ENCODE results near the gene PORCN. TPM values are rescaled to one million over a fixed set of nuclear protein-coding genes. Genes with fewer than 3 reads are reported as not detected.

PORCN gene
- 10 to 100 TPM; 23.9 to 24.1 TPM for total RNA-seq

DNA sequence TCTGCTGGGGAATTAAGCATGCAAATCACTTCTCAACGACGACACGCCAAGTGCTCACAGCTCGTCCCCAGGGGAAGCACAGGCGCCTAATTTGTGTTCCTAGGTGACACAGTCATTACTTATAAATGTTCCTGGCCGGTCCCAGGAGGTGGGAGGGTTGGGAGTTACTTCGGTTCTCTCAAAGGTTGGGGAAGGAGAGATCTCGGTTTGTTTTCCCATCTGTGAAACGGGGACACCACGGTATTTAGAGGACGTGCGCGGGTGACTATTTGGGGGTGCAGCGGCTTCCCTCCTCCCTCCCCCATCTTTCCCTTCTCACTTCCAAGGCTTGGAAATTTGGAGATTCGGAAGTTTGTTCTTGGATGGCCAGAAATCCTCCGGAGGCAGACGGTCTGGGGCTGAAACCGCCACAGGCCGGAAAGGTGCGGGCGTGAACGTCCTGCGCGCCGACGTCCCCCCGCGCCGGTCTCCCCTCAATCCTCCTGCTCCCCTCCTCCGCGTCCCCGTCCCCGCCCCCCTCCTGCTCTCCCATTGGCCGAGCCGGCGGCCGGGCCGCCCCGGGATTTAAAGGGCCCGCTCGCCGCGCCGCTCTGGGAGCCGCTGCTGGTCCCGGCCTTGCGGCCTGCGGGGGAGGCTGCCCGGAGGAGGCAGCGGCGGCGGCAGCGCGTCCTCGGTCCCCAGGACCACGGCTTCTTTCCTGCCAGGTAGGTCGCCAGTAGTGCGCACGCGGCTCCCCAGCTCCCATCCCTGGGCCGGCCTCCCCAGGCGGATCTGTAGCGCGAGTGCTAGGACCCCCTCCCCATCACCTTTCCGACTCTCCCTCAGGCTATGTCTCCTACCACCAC is at the start of gene PORCN:
TSS of gene PORCN (plus strand) at position 593 of the 845 bp plus-strand sequence. CDS start 829 bp downstream, outside the sequence.
- peak within 1 kb of the TSS; percentile 93 for H3K4me3 Mint-ChIP-seq
- DNase-seq (peak; percentile 81), ATAC-seq (ENCODE audit: low read depth) (peak; percentile 92)
- POLR2A ChIA-PET: interaction anchor here (0.8 to 1.7 kb wide), 6 partner anchors 10 to 39 kb away, joined by 4 to 5 read pairs (median 4); partner anchors contain the start of gene TBC1D25
- H3K27ac Mint-ChIP-seq: peak within 1 kb of the TSS; percentile 87
- no peaks in the 10 kb centered on the region for H3K27me3 Mint-ChIP-seq
- peaks cover 7% of the 10 kb centered on the region for H3K36me3 Mint-ChIP-seq
- H3K9me3 Mint-ChIP-seq: no peaks in the 10 kb centered on the region
- H3K4me1 Mint-ChIP-seq: peaks cover 28% of the 10 kb centered on the region

DNA sequence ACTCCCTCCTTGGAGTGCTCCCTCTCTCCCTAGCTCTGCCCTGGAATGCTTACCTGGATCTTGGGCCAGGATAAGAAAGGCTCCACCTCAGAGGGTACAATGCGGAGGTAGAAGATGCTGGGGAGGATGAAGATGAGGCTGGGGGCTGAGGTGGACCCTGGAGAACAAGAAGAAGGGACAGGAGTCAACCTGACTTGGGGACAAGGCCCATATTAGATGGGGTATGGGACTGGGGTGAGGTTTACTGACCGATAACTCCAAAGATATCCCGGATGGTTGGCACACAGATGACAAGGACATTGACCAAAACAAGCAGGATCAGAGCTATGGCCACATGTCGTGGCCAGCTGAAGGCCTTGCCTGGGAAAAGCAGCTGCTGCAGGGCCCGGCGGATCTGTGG is 49.3 kb upstream of the PORCN start:
- POLR2A ChIA-PET: no interaction called here
- DNase-seq (no peak), ATAC-seq (ENCODE audit: low read depth) (no peak)
- H3K27ac Mint-ChIP-seq: peak overlapping the region; percentile 58
- H3K27me3 Mint-ChIP-seq: no peaks in the 10 kb centered on the region
- H3K4me3 Mint-ChIP-seq: no peak overlapping the region
- H3K9me3 Mint-ChIP-seq: no peaks in the 10 kb centered on the region
- H3K36me3 Mint-ChIP-seq: peaks cover 24% of the 10 kb centered on the region
- peaks cover 14% of the 10 kb centered on the region for H3K4me1 Mint-ChIP-seq

DNA sequence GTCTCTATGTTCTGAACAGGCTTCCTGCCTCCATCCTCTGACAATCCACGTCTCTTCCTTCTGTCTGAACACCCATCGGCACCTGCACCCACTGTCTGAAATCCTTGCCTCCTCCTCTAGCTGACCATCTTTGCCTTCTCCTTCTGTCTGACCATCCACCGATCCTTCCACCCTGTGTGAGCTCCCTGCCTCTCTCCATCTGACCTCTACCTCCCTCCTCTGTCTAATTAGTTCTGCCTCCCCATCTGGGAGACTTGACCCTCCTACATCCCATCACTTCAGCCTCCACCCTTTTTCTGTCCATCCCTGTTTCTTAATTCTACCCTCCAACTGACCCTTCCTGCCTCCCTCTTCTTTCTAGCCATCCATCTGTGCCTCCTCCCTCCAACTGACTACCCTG is 48.8 kb upstream of the PORCN start:
- Mint-ChIP-seq H3K36me3 (peaks cover 28% of the 10 kb centered on the region), H3K4me3 (no peak overlapping the region), H3K27ac (no peak overlapping the region), H3K9me3 (no peaks in the 10 kb centered on the region), H3K27me3 (no peaks in the 10 kb centered on the region), H3K4me1 (peaks cover 15% of the 10 kb centered on the region)
- ATAC-seq (ENCODE audit: low read depth): no peak
- no peak for DNase-seq
- POLR2A ChIA-PET: no interaction called here

DNA sequence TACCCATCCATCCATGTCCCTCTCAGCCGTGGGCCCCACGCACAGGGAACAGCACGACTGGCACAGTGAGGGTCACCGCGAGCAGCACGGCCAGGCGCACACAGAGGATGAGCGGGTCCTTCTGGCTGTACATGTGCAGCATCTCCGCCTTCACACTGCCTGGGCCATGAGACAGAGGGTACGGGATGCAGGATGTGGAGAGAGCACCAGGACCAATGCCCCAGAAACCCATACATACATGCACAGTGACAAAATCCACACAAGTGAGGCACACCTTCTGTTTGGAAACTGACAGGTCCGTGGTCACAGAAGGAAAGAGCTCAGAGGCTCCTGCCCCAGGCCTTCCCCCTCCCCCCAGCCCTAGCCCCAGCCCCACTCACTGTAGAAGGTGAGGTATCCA is 48.2 kb upstream of the PORCN start:
- Mint-ChIP-seq H3K27ac (no peak overlapping the region), H3K4me3 (no peak overlapping the region), H3K4me1 (peaks cover 21% of the 10 kb centered on the region), H3K27me3 (no peaks in the 10 kb centered on the region), H3K36me3 (peaks cover 33% of the 10 kb centered on the region), H3K9me3 (no peaks in the 10 kb centered on the region)
- DNase-seq: no peak
- ATAC-seq (ENCODE audit: low read depth): no peak
- POLR2A ChIA-PET: interaction anchor here (0.5 kb wide), 1 partner anchor 55 kb away, joined by 3 read pairs; no protein-coding TSS in a partner anchor

DNA sequence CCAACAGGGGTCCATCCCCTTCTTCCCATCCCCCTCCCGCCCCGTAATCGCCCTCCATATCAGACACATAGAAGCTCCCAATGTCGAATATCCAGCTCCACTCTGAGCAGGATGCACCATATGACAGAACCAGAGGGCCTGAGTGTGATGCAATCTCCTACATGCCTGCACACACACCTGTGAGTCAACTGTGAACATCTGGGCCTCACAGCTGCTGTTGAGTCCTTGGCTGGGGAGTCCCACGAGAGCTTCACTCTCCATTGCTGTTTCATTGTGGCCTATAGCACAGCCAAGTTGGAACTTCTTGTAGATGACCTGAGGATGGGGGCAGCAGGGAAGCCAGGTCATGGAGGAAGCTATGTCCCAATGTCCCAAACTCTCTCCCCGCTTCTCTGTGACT is 47.0 kb upstream of the PORCN start:
- H3K36me3 Mint-ChIP-seq: peaks cover 37% of the 10 kb centered on the region

DNA sequence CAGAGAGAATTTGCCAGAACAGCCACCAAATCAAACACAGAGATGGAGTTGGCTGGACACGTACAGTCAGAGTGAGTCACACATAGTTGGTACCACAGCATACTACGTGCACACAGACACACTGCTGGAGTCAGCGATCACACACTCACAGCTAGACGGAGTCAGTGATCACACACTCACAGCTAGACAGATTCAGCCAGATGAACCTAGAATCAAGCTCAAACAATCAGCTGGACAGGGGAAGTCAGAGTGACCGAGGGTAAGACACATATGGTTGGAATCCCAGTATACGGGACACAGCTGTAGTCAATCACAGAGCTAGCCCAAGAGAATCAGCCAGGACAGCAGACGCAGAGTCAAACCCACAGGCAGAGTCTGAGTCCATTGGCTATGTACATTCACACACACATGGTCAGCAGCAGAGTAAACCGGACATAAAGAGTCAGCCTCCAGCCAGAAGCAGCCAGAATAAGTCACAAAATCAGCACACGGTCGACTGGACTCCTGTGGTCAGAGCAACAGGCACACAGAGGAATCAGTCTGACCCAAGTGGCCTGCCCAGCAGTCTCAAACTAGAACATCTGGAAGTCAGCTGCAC is 43.4 kb upstream of the PORCN start:
- H3K9me3 Mint-ChIP-seq: no peaks in the 10 kb centered on the region
- DNase-seq: no peak
- peaks cover 32% of the 10 kb centered on the region for H3K4me1 Mint-ChIP-seq
- H3K36me3 Mint-ChIP-seq: peaks cover 34% of the 10 kb centered on the region
- no peaks in the 10 kb centered on the region for H3K27me3 Mint-ChIP-seq
- POLR2A ChIA-PET: no interaction called here
- H3K4me3 Mint-ChIP-seq: peak overlapping the region; percentile 47
- ATAC-seq (ENCODE audit: low read depth): no peak
- H3K27ac Mint-ChIP-seq: peak overlapping the region; percentile 75

More for the DNA sequence above, 47.0 kb upstream of the PORCN start:
- no peak for DNase-seq
- Mint-ChIP-seq H3K27me3 (no peaks in the 10 kb centered on the region), H3K4me3 (no peak overlapping the region), H3K4me1 (peaks cover 21% of the 10 kb centered on the region), H3K9me3 (no peaks in the 10 kb centered on the region), H3K27ac (no peak overlapping the region)
- ATAC-seq (ENCODE audit: low read depth): no peak
- POLR2A ChIA-PET: no interaction called here

DNA sequence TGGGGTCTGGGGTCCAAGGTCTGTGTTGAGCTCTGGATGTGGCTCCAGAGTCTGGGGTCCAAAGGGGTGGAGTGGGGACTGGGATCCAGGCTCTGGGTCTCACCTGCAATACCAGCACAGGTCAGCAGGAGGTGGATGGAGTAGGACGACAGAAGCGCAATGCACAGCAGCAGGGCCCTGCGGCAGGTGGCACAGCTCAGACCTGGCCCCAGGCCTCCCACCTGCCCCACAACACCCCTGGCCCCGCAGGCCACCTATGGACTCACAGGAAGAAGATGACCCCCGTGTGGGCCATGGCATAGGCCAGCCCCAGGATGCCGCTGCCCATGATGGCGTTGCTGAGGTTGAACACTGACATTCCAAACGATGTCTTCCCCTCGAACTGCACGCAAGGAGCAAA is 42.1 kb upstream of the PORCN start:
- peak overlapping the region; percentile 59 for H3K27ac Mint-ChIP-seq
- DNase-seq (peak; percentile 35), ATAC-seq (ENCODE audit: low read depth) (no peak)
- POLR2A ChIA-PET: no interaction called here
- no peaks in the 10 kb centered on the region for H3K9me3 Mint-ChIP-seq
- H3K36me3 Mint-ChIP-seq: peaks cover 27% of the 10 kb centered on the region
- H3K4me1 Mint-ChIP-seq: peaks cover 31% of the 10 kb centered on the region
- peak overlapping the region; percentile 95 for H3K4me3 Mint-ChIP-seq
- no peaks in the 10 kb centered on the region for H3K27me3 Mint-ChIP-seq

DNA sequence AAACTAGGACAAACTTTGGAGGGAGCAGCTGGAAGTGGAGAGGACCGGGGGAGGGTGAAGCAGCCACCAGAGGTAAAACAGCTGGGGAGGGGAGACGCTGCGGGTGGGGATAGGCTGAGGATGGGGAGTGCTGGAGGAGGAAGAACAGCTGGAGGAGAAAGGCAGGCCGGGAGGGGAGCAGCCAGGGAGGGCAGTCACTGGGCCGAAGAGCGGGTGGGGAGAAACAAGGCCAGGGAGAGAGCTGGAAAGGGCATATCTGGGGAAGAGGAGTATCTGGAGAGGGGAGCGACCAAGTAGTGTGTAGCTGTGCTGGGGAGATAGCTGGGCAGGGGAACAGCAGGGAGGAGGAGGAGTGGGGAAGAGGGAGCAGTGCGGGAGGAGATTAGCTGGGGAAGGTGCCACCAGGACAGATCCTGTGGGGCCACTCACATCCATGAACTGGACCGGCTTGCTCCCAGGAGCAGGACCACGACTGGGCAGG is 41.5 kb upstream of the PORCN start:
- no peak for ATAC-seq (ENCODE audit: low read depth)
- H3K27me3 Mint-ChIP-seq: no peaks in the 10 kb centered on the region
- H3K4me3 Mint-ChIP-seq: peak overlapping the region; percentile 95
- peaks cover 27% of the 10 kb centered on the region for H3K36me3 Mint-ChIP-seq
- peaks cover 31% of the 10 kb centered on the region for H3K4me1 Mint-ChIP-seq
- H3K9me3 Mint-ChIP-seq: no peaks in the 10 kb centered on the region
- POLR2A ChIA-PET: no interaction called here
- no peak for DNase-seq
- H3K27ac Mint-ChIP-seq: peak overlapping the region; percentile 59

DNA sequence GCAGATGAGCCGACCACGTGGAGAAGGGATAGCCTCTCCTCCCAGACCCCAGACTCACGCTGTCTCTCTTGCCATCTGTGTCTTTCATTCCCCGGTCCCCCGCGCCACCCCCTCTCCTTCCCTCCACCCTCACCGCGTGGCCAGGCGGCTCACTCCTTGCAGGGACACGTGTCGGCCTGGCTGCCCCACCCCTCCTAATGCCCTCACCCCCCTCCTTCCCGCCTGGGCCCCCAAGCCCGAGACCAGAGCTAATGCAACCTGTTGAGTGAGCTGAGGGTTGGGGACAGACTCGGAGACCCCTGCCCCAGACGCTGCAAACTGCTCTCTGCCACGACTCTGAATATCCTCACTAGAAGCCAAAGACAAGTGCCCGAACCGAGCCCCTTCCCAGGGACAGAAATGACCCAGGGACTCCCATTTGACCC is 40.5 kb upstream of the PORCN start:
- peak overlapping the region; percentile 95 for H3K4me3 Mint-ChIP-seq
- DNase-seq (peak; percentile 47), ATAC-seq (ENCODE audit: low read depth) (peak; percentile 41)
- peak overlapping the region; percentile 96 for H3K27ac Mint-ChIP-seq
- peaks cover 28% of the 10 kb centered on the region for H3K4me1 Mint-ChIP-seq
- POLR2A ChIA-PET: interaction anchor here (0.6 to 1.8 kb wide), 4 partner anchors 57 to 429 kb away, joined by 3 to 4 read pairs (median 3); partner anchors contain the start of genes PQBP1 and TIMM17B
- no peaks in the 10 kb centered on the region for H3K27me3 Mint-ChIP-seq
- H3K9me3 Mint-ChIP-seq: no peaks in the 10 kb centered on the region
- peaks cover 22% of the 10 kb centered on the region for H3K36me3 Mint-ChIP-seq

DNA sequence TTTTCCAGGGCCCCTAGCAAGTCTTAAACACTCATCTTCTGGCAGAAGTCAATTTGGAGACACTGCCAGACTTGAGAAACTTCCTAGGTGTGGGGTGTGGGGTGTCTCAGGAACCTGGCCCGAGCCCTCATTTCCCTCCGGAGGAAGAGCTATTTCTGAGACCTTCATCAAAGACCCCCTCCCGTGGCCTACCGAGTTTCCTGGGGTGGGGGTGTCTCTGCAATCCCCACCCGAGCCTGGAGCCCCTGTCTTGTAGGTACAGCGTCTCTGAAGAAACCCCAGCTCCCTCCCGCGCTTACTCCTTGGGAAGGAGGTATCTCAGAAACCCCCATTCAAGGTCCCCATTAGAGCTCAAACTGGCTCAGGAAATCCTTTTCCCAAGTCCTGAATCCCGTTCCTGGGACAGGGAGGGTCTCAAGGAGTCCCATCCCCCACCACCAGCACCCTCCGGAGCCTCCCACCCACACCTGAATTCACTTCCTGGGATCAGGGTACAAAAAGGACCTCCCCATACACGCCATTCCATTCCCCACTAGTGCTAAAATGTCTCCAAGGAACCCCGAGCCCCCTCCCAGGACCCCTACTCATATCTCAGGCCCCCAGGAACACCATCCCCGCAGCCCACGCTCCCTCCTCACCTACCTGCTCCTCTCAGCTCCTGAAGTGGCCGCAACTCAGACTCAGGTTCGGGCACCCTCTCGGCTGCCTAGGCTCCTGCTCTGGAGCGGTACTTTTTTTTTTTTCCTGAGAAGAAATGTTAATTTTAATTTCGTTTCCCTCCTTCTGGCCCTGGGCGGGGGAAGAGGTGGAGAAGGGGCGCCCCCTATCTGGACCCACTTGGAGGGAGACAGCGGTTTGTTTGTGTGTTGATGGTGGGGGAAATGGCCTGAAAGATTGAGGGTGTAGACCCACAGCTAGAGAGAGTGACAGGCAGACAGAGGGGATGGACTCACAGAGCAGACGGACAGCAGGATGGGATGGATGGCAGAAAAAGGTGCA is 39.8 kb upstream of the PORCN start:
- peaks cover 22% of the 10 kb centered on the region for H3K36me3 Mint-ChIP-seq
- peak overlapping the region; percentile 96 for H3K27ac Mint-ChIP-seq
- no peaks in the 10 kb centered on the region for H3K27me3 Mint-ChIP-seq
- no peaks in the 10 kb centered on the region for H3K9me3 Mint-ChIP-seq
- peaks cover 26% of the 10 kb centered on the region for H3K4me1 Mint-ChIP-seq
- peak; percentile 51 for DNase-seq
- POLR2A ChIA-PET: interaction anchor here (0.6 to 1.8 kb wide), 7 partner anchors 39 to 428 kb away, joined by 3 to 5 read pairs (median 3); partner anchors contain the start of genes EBP, PQBP1, RBM3 and TIMM17B
- H3K4me3 Mint-ChIP-seq: peak overlapping the region; percentile 95
- peak; percentile 55 for ATAC-seq (ENCODE audit: low read depth)

DNA sequence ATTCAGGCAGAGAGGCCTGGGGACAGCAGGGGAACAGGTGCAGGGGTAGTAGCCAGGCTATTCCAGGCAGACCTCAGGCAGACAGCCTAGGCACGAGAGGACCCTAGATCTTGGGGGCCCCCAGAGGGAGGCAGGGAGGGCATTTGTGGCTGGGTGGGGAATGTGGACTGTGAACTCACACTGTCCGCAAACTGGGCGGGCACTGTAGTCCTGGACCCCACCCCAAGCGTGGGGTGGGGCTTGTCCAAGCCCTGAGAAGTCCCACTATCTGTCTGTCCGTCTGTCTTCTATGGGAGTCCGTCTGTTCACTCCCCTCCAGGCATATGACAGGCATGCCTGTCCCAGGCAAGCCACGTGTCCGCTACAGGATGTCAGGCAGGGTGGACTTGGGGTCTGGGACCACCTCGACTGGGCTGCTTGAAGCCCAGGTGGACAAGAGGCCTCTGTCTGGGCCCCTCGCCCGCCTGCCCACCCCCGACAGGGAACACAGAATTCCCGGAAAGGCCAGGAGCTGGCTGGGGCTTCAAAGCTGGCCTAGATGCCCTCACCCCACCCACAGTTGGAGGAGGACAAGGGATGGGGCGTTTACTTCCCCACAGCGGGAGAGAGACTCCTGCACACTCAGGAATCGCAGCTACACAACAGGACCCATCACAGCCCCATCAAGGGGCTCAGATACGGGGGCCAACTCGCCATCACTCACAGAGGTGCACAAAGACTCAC is 38.5 kb upstream of the PORCN start, which contains the start of gene SLC38A5:
TSS of gene SLC38A5 (minus strand) at position 151 of the 723 bp plus-strand sequence. CDS start 2,336 bp downstream, outside the sequence.
- DNase-seq (no peak), ATAC-seq (ENCODE audit: low read depth) (no peak)
- POLR2A ChIA-PET: interaction anchor here (0.5 to 1.8 kb wide), 4 partner anchors 70 to 873 kb away, joined by 3 to 4 read pairs (median 3); partner anchors contain the start of genes PQBP1, TBC1D25 and TIMM17B
- Mint-ChIP-seq H3K36me3 (peaks cover 15% of the 10 kb centered on the region), H3K4me3 (peak within 1 kb of the TSS; percentile 95), H3K9me3 (no peaks in the 10 kb centered on the region), H3K4me1 (peaks cover 23% of the 10 kb centered on the region), H3K27me3 (no peaks in the 10 kb centered on the region), H3K27ac (peak within 1 kb of the TSS; percentile 96)

DNA sequence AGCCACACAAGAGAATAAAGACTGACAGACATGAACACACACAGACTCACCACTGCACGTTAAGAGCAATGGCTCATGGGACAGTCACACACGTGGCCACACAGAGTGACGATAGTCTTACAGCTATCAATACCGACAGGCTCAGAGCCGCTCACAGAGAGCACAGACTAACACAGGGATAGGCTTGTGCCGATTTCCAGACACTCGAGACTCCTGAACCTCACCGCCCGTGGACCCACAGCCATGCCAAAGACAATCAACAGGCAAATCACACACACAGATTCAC is 38.0 kb upstream of the PORCN start:
- peak overlapping the region; percentile 42 for H3K27ac Mint-ChIP-seq
- DNase-seq (no peak), ATAC-seq (ENCODE audit: low read depth) (no peak)
- H3K36me3 Mint-ChIP-seq: peaks cover 12% of the 10 kb centered on the region
- H3K9me3 Mint-ChIP-seq: no peaks in the 10 kb centered on the region
- POLR2A ChIA-PET: interaction anchor here (0.5 to 0.9 kb wide), 3 partner anchors 69 to 873 kb away, joined by 3 read pairs; partner anchors contain the start of gene TBC1D25
- peaks cover 19% of the 10 kb centered on the region for H3K4me1 Mint-ChIP-seq
- no peaks in the 10 kb centered on the region for H3K27me3 Mint-ChIP-seq
- H3K4me3 Mint-ChIP-seq: no peak overlapping the region

Data from activated naive CD8-positive, alpha-beta T cell treated with anti-CD3 and anti-CD28 coated beads, Interleukin-2, amount 10 ng/mL, durations not matched to agents 7 days and 5 days (primary cell).